ENCODE measurements around the gene SNAI3.

GRCh38 chr16:88703486-88704309 is 17.4 kb upstream of the SNAI3 start:
- TF ChIP-seq POLR2AphosphoS5 (IDR thresholded peaks at IDR 0.05) (peak; percentile 81 to 86 (median 86)), CTCF (IDR thresholded peaks at IDR 0.05 in 8 of 11, conservative IDR thresholded peaks at IDR 0.05 in 3 of 11) (no peak)

All from spleen (tissue), 7 donors.